HFFc6 (cell line): ENCODE data around the gene CYP2J2. TPM values are rescaled to one million over a fixed set of nuclear protein-coding genes. Genes with fewer than 3 reads are reported as not detected.
"Not testable (repeated sequence)": the region's sequence is repeated elsewhere in the genome, so short reads cannot be mapped to it uniquely, and the experiment has no call there.

ENCODE experiments used
- DNase-seq: peaks from one replicate; pipeline ENCODE4 v3.0.0-alpha.2; 2018
- H3K27ac Mint-ChIP-seq: 2 replicates; pipeline ENCODE4 v1.8.0; 2020; ENCODE audit warnings: mild to moderate bottlenecking, mixed read lengths
- H3K27me3 Mint-ChIP-seq: 2 replicates; pipeline ENCODE4 v1.8.0; 2021; ENCODE audit warnings: mild to moderate bottlenecking, moderate library complexity, mixed read lengths; ENCODE audit not compliant: insufficient read depth
- H3K36me3 Mint-ChIP-seq: 2 replicates; pipeline ENCODE4 v1.8.0; 2021; ENCODE audit warnings: low read depth, mixed read lengths
- H3K4me1 Mint-ChIP-seq: 2 replicates; pipeline ENCODE4 v1.8.0; 2020; ENCODE audit warnings: low read depth, mixed read lengths
- H3K4me3 Mint-ChIP-seq: 2 replicates; pipeline ENCODE4 v1.8.0; 2020; ENCODE audit warnings: mild to moderate bottlenecking, moderate library complexity, mixed read lengths
- H3K9me3 Mint-ChIP-seq: 2 replicates; pipeline ENCODE4 v1.8.0; 2020; ENCODE audit warnings: mild to moderate bottlenecking, mixed read lengths
- total RNA-seq, 6 experiments: library from RNA; stranded (reverse); fragmentation: NEBNext Ultra II Directional; extraction: Animal tissue kit (Norgen Biotek cat#: 25700); gene quantifications; 2 replicates in 1 of 6; 3 replicates in 5 of 6; pipeline ENCODE4 v1.2.3, GENCODE V29; 2021
- TF ChIP-seq, protein P1 (sequence below): fragments of 200-600 bp; sonication (generic); IDR thresholded peaks from 2 replicates; pipeline ENCODE4 v1.5.0; 2021; ENCODE audit warnings: antibody characterized with exemption, mild to moderate bottlenecking

Gene CYP2J2
- total RNA-seq, 6 experiments from 2014 or later, result 0.14 TPM; not detected in 4

DNA sequence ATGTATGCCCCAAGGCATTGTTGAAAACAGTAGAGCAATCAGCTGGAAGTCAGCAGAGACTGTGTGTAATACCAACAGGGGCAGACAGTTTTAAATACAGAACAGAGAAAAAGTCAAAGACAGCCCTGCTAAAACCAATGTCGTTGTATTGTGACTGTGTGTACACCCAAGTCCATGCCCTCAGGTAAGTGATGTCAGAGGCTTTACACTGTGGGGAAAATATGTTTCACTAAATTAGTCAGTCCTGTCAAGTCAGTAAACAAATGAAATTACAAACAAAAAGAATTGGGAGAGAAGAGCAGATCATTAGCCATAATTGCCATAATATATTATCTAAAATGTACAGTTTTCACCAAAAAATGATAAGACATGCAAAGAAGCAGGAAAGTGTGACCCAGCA, 2.4 kb upstream of the CYP2J2 start:
- Mint-ChIP-seq H3K9me3 (no peaks in the 10 kb centered on the region; the same call in 1 of the 2 replicates), H3K4me3 (no peak overlapping the region), H3K4me1 (peaks cover 12% of the 10 kb centered on the region), H3K27me3 (peaks cover 2% of the 10 kb centered on the region; the same call in 1 of the 2 replicates), H3K36me3 (no peaks in the 10 kb centered on the region), H3K27ac (no peak overlapping the region)
- no peak for DNase-seq
- TF ChIP-seq, protein P1, sequence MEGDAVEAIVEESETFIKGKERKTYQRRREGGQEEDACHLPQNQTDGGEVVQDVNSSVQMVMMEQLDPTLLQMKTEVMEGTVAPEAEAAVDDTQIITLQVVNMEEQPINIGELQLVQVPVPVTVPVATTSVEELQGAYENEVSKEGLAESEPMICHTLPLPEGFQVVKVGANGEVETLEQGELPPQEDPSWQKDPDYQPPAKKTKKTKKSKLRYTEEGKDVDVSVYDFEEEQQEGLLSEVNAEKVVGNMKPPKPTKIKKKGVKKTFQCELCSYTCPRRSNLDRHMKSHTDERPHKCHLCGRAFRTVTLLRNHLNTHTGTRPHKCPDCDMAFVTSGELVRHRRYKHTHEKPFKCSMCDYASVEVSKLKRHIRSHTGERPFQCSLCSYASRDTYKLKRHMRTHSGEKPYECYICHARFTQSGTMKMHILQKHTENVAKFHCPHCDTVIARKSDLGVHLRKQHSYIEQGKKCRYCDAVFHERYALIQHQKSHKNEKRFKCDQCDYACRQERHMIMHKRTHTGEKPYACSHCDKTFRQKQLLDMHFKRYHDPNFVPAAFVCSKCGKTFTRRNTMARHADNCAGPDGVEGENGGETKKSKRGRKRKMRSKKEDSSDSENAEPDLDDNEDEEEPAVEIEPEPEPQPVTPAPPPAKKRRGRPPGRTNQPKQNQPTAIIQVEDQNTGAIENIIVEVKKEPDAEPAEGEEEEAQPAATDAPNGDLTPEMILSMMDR, result no peak

DNA sequence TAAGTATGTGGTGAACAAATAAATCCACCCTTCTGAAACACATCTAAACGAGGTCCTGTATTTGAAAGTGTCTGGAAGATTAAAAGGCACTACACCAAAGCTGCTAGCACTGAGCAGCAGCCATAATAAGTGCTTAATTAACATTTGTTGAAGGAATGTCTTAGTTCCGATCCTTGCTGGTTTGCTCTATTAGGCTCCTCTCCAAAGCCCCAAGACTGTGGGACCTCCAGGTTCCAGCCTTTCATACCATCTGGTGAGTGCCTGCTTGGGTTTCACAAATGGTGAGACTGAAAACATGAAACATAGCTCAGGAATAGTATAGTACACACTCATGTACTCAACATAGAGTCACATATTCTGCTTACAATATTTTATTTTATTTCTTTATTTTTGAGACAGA, 640 bp upstream of the CYP2J2 start:
- Mint-ChIP-seq H3K27ac (no peak overlapping the region), H3K9me3 (no peaks in the 10 kb centered on the region; the same call in 1 of the 2 replicates), H3K27me3 (no peaks in the 10 kb centered on the region; the same call in 1 of the 2 replicates), H3K4me3 (peak overlapping the region; percentile 77), H3K36me3 (no peaks in the 10 kb centered on the region), H3K4me1 (peaks cover 12% of the 10 kb centered on the region)
- no peak for DNase-seq
- TF ChIP-seq, protein P1, result no peak

DNA sequence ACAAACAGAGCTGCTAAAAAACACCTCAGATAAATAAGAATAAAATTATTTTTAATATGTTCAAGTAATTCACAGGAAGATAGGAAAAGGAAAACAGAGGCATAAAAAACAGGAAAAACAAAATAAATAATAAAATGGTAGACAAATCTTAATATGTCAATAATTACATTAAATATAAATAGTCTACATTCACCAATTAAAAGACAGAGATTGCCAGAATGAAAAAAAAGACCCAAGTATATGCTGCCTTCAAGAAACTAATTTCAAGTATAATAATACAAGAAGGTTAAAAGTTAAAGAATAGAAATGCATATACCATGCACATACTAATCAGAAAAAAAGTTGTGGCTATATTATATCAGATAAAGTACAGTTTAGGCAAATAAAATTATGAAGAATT, 1.9 kb downstream of the CYP2J2 start:
- no peak for DNase-seq
- Mint-ChIP-seq H3K4me3 (no peak overlapping the region), H3K27me3 (peaks cover 1% of the 10 kb centered on the region; the same call in 1 of the 2 replicates), H3K9me3 (no peaks in the 10 kb centered on the region; the same call in 1 of the 2 replicates), H3K4me1 (peaks cover 12% of the 10 kb centered on the region), H3K27ac (no peak overlapping the region), H3K36me3 (no peaks in the 10 kb centered on the region)
- TF ChIP-seq, protein P1, result no peak

DNA sequence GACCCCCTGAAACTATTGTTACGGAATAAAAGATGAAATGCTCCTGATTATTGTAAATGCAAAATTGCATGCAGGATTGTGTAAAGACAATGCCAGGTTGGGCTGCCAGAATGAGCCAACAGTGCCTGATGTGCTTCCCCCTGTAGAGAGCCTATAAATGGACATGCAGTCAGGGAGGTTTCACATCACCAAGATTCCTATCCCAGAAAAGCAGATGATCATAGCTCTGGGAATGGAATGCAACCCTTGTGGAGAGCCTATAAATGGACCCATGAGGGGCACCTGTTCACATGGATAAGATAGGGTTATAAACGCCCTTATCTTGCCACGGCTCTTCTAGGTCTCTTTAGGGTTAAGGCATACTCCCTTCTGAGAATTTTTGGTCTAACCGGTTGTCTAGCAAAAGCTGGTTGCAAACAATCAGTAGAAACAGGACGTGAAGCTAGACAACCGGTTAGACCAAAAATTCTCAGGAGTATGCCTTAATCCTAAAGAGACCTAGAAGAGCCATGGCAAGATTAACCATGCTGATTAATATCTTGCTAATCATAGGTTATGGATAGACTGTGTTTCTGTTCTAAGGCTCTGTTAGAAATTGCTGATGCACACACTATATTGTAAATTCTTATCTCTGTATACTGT, 5.2 kb downstream of the CYP2J2 start:
- not testable (repeated sequence) for H3K27ac Mint-ChIP-seq, H3K27me3 Mint-ChIP-seq, H3K4me3 Mint-ChIP-seq, DNase-seq, H3K36me3 Mint-ChIP-seq, H3K4me1 Mint-ChIP-seq, H3K9me3 Mint-ChIP-seq

DNA sequence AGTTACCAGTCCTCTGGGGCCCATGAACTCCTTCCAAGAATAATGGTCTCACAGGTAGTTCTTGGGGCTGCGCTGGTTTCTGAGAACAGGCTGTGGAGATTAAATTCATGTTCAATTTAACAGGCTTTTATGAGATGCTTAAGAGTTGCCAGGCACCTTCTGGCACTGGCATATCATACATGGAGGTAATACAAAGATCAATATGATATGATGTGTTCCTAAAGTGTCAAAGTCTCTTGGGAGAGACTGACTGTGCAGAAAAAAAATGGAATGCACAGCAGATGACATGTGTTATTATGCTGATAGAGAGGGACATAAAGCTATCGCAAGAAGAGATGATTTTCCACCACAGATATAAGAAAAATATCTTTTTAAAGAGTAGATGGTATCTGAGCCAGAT, 6.8 kb downstream of the CYP2J2 start:
- Mint-ChIP-seq H3K4me1 (no peaks in the 10 kb centered on the region; the same call in 1 of the 2 replicates), H3K9me3 (no peaks in the 10 kb centered on the region; the same call in 1 of the 2 replicates), H3K27ac (no peak overlapping the region), H3K4me3 (no peak overlapping the region), H3K36me3 (no peaks in the 10 kb centered on the region), H3K27me3 (peaks cover 3% of the 10 kb centered on the region; the same call in 1 of the 2 replicates)
- DNase-seq, result no peak
- TF ChIP-seq, protein P1, result no peak

DNA sequence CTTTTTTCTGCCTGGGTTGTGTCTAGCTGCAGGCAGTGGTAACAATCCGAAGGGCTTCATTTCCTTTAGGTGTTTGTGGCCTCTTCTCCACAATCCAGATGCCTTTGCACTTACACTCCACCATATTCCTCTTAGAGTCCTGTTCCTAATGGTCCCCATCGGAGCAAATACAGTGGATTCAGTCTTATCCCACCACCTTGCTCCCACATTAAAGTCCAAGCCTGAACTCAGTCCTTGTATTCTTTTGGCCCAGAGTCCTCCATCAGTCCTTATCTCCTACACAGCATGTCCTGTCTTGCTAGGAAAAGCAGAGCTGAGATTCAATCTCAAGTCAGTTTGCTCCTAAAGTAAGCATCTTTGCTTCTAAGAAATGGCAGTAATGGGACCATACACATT, 8.8 kb downstream of the CYP2J2 start:
- Mint-ChIP-seq H3K4me3 (no peak overlapping the region), H3K9me3 (no peaks in the 10 kb centered on the region), H3K4me1 (no peaks in the 10 kb centered on the region; the same call in 1 of the 2 replicates), H3K36me3 (no peaks in the 10 kb centered on the region), H3K27me3 (peaks cover 3% of the 10 kb centered on the region), H3K27ac (no peak overlapping the region)
- TF ChIP-seq, protein P1, result no peak
- no peak for DNase-seq
